ENCODE results near the gene POPDC3.

GRCh38 chr6:105135907-105136430 lies 43.8 kb downstream of the POPDC3 start:
- no peak for TF ChIP-seq CTCF (IDR thresholded peaks at IDR 0.05)
- TF ChIP-seq POLR2A (IDR thresholded peaks at IDR 0.05), result no peak

Data from transverse colon (tissue), 3 donors.